WTC11 (cell line): Measurements from ENCODE around the gene PLA2G1B. TPM values are rescaled to one million over a fixed set of nuclear protein-coding genes. Genes with fewer than 3 reads are reported as not detected.

ENCODE experiments used
- ATAC-seq: fragments of 200-7000 bp; cut with Tn5 transposase; 2 replicates; pipeline ENCODE4 v1.10.0; 2021; ENCODE audit warnings: mild to moderate bottlenecking, moderate library complexity
- CTCF ChIA-PET: fragments of 300-600 bp; sonication (Branson Sonifier 250); formaldehyde crosslinking; loops from one replicate; lab custom pipeline; 2021; ENCODE audit warnings: antibody characterized with exemption; lab: Charles Lee
- POLR2A ChIA-PET: fragments of 350-600 bp; sonication (Branson Sonifier 250); formaldehyde crosslinking; loops from one replicate; lab custom pipeline; 2021; ENCODE audit warnings: antibody characterized with exemption; lab: Charles Lee
- DNase-seq: peaks from one replicate; pipeline ENCODE4 v3.0.0; 2021; ENCODE audit warnings: low spot score
- H3K27ac Mint-ChIP-seq: 2 replicates; pipeline ENCODE4 v1.8.0; 2021; ENCODE audit warnings: mixed read lengths
- H3K27me3 Mint-ChIP-seq: 2 replicates; pipeline ENCODE4 v1.8.0; 2021; ENCODE audit warnings: low read depth, mild to moderate bottlenecking, moderate library complexity, mixed read lengths
- H3K36me3 Mint-ChIP-seq: 2 replicates; pipeline ENCODE4 v1.8.0; 2021; ENCODE audit warnings: mixed read lengths
- H3K4me1 Mint-ChIP-seq: 2 replicates; pipeline ENCODE4 v1.8.0; 2022; ENCODE audit warnings: mixed read lengths
- H3K4me3 Mint-ChIP-seq: 2 replicates; pipeline ENCODE4 v1.8.0; 2021; ENCODE audit warnings: mild to moderate bottlenecking, moderate library complexity, mixed read lengths
- H3K9me3 Mint-ChIP-seq: 2 replicates; pipeline ENCODE4 v1.8.0; 2021; ENCODE audit warnings: mixed read lengths
- CREB1 ChIP-seq: sonication (generic); formaldehyde crosslinking; IDR thresholded peaks from 2 replicates; pipeline ENCODE4 v1.8.0; 2023; ENCODE audit warnings: mild to moderate bottlenecking, missing genetic modification reagents
- GTF2I ChIP-seq: fragments of 250-450 bp; sonication (Bioruptor Pico); conservative IDR thresholded peaks from 2 replicates; pipeline ENCODE4 v1.4.0; 2021; ENCODE audit warnings: mild to moderate bottlenecking
- NR2C2 ChIP-seq: sonication (generic); formaldehyde crosslinking; IDR thresholded peaks from 2 replicates; pipeline ENCODE4 v1.8.0; 2022; ENCODE audit warnings: mild to moderate bottlenecking, missing genetic modification reagents
- OVOL2 ChIP-seq: fragments of 250-450 bp; sonication (Bioruptor Pico); IDR thresholded peaks from 2 replicates; pipeline ENCODE4 v1.9.0; 2021; ENCODE audit warnings: mild to moderate bottlenecking, borderline replicate concordance
- SP1 ChIP-seq: sonication (generic); formaldehyde crosslinking; conservative IDR thresholded peaks from 2 replicates; pipeline ENCODE4 v1.8.1; 2022; ENCODE audit warnings: missing genetic modification reagents
- ZNF671 ChIP-seq: fragments of 250-450 bp; sonication (Bioruptor Pico); IDR thresholded peaks from 2 replicates; pipeline ENCODE4 v1.8.0; 2021; ENCODE audit warnings: mild to moderate bottlenecking
- total RNA-seq: library from RNA; stranded (reverse); gene quantifications from 3 replicates; pipeline ENCODE4 v1.2.3, GENCODE V29; 2021
- TF ChIP-seq, protein P1 (sequence below): fragments of 250-450 bp; sonication (Bioruptor Pico); IDR thresholded peaks from 2 replicates; pipeline ENCODE4 v1.9.0; 2021; ENCODE audit warnings: mild to moderate bottlenecking
- TF ChIP-seq, protein P2 (sequence below): sonication (generic); formaldehyde crosslinking; IDR thresholded peaks from 2 replicates; pipeline ENCODE4 v1.8.1; 2023; ENCODE audit warnings: mild to moderate bottlenecking, missing genetic modification reagents, borderline replicate concordance
- TF ChIP-seq, protein P3 (sequence below): sonication (generic); formaldehyde crosslinking; IDR thresholded peaks from 2 replicates; pipeline ENCODE4 v1.8.1; 2022; ENCODE audit warnings: missing genetic modification reagents, borderline replicate concordance
- TF ChIP-seq, protein P4 (sequence below): sonication (generic); formaldehyde crosslinking; IDR thresholded peaks from 2 replicates; pipeline ENCODE4 v1.8.0; 2022; ENCODE audit warnings: mild to moderate bottlenecking, missing genetic modification reagents
- TF ChIP-seq, protein P5 (sequence below): sonication (generic); formaldehyde crosslinking; IDR thresholded peaks from 2 replicates; pipeline ENCODE4 v1.8.0; 2023; ENCODE audit warnings: mild to moderate bottlenecking, missing genetic modification reagents
- TF ChIP-seq, protein P6 (sequence below): sonication (generic); formaldehyde crosslinking; IDR thresholded peaks from 2 replicates; pipeline ENCODE4 v1.8.0; 2023; ENCODE audit warnings: missing genetic modification reagents

PLA2G1B gene
- total RNA-seq, 1 experiment from 2014 or later, result 1.8 TPM

DNA sequence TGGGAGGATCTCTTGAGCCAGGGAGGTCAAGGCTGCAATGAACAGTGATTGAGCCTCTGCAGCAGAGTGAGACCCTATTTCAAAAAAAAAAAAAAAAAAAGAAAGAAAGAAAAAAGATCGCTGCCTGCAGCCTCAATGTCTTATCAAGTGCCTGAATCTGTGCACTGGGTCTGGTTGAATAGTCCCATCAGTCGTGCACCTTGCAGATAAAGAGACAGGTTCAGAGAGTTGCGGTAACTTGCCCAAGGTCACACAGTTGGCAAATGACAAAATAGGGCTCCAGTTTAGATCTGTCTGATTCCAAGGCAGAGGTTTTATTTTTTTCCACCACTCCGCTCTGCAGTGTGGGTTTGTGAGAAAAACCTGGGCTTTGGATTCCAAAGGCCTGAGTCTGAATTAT lies 649 bp upstream of the PLA2G1B start (continued):
- no peak for TF ChIP-seq GTF2I (CRISPR knock-in tag)
- TF ChIP-seq, protein P1, sequence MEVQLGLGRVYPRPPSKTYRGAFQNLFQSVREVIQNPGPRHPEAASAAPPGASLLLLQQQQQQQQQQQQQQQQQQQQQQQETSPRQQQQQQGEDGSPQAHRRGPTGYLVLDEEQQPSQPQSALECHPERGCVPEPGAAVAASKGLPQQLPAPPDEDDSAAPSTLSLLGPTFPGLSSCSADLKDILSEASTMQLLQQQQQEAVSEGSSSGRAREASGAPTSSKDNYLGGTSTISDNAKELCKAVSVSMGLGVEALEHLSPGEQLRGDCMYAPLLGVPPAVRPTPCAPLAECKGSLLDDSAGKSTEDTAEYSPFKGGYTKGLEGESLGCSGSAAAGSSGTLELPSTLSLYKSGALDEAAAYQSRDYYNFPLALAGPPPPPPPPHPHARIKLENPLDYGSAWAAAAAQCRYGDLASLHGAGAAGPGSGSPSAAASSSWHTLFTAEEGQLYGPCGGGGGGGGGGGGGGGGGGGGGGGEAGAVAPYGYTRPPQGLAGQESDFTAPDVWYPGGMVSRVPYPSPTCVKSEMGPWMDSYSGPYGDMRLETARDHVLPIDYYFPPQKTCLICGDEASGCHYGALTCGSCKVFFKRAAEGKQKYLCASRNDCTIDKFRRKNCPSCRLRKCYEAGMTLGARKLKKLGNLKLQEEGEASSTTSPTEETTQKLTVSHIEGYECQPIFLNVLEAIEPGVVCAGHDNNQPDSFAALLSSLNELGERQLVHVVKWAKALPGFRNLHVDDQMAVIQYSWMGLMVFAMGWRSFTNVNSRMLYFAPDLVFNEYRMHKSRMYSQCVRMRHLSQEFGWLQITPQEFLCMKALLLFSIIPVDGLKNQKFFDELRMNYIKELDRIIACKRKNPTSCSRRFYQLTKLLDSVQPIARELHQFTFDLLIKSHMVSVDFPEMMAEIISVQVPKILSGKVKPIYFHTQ, result no peak

DNA sequence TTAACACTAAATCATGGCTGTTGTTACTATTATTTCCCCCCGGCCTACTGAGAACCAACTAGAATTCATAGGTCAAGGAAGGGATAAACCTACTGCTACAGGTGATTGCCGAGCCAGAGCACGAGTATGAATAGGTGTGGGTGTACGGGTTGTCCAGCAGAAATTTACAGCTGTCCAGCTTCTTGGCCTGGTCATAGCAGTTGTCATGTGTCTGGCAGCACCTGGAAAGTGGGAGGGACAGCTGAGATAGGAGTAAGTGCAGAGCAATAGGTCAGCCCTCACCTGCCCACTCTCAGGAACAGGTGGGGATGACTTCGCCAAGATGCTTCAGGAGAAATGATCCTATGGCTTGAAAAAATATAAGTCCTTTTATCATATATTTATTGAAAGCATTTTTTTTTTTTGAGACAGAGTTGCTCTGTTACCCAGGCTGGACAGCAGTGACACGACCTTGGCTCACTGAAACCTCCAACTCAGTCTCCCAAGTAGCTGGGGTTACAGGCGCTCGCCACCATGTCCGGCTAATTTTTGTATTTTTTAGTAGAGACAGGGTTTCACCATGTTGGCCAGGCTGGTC lies 2.6 kb downstream of the PLA2G1B start:
- no peaks in the 10 kb centered on the region for H3K9me3 Mint-ChIP-seq
- H3K27me3 Mint-ChIP-seq, result peaks cover 2% of the 10 kb centered on the region
- ChIA-PET POLR2A (no interaction called here), CTCF (interaction anchor here (0.6 to 1.4 kb wide), 4 partner anchors 11 to 116 kb away, joined by 3 to 5 read pairs (median 4); partner anchors contain the start of gene SIRT4)
- ATAC-seq, result no peak
- no peak overlapping the region for H3K27ac Mint-ChIP-seq
- no peak overlapping the region for H3K4me3 Mint-ChIP-seq
- no peak for DNase-seq
- no peaks in the 10 kb centered on the region for H3K36me3 Mint-ChIP-seq
- H3K4me1 Mint-ChIP-seq, result peaks cover 5% of the 10 kb centered on the region; the same call in 1 of the 2 replicates
- TF ChIP-seq, protein P2, sequence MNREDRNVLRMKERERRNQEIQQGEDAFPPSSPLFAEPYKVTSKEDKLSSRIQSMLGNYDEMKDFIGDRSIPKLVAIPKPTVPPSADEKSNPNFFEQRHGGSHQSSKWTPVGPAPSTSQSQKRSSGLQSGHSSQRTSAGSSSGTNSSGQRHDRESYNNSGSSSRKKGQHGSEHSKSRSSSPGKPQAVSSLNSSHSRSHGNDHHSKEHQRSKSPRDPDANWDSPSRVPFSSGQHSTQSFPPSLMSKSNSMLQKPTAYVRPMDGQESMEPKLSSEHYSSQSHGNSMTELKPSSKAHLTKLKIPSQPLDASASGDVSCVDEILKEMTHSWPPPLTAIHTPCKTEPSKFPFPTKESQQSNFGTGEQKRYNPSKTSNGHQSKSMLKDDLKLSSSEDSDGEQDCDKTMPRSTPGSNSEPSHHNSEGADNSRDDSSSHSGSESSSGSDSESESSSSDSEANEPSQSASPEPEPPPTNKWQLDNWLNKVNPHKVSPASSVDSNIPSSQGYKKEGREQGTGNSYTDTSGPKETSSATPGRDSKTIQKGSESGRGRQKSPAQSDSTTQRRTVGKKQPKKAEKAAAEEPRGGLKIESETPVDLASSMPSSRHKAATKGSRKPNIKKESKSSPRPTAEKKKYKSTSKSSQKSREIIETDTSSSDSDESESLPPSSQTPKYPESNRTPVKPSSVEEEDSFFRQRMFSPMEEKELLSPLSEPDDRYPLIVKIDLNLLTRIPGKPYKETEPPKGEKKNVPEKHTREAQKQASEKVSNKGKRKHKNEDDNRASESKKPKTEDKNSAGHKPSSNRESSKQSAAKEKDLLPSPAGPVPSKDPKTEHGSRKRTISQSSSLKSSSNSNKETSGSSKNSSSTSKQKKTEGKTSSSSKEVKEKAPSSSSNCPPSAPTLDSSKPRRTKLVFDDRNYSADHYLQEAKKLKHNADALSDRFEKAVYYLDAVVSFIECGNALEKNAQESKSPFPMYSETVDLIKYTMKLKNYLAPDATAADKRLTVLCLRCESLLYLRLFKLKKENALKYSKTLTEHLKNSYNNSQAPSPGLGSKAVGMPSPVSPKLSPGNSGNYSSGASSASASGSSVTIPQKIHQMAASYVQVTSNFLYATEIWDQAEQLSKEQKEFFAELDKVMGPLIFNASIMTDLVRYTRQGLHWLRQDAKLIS (CRISPR knock-in tag), result no peak
- TF ChIP-seq SP1 (CRISPR knock-in tag) (no peak), NR2C2 (no peak), ZNF671 (CRISPR knock-in tag) (no peak), OVOL2 (no peak), CREB1 (no peak), GTF2I (CRISPR knock-in tag) (no peak)
- TF ChIP-seq, protein P3, sequence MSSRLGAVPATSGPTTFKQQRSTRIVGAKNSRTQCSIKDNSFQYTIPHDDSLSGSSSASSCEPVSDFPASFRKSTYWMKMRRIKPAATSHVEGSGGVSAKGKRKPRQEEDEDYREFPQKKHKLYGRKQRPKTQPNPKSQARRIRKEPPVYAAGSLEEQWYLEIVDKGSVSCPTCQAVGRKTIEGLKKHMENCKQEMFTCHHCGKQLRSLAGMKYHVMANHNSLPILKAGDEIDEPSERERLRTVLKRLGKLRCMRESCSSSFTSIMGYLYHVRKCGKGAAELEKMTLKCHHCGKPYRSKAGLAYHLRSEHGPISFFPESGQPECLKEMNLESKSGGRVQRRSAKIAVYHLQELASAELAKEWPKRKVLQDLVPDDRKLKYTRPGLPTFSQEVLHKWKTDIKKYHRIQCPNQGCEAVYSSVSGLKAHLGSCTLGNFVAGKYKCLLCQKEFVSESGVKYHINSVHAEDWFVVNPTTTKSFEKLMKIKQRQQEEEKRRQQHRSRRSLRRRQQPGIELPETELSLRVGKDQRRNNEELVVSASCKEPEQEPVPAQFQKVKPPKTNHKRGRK (CRISPR knock-in tag), result no peak
- TF ChIP-seq, protein P4, sequence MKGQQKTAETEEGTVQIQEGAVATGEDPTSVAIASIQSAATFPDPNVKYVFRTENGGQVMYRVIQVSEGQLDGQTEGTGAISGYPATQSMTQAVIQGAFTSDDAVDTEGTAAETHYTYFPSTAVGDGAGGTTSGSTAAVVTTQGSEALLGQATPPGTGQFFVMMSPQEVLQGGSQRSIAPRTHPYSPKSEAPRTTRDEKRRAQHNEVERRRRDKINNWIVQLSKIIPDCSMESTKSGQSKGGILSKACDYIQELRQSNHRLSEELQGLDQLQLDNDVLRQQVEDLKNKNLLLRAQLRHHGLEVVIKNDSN (CRISPR knock-in tag), result no peak
- TF ChIP-seq, protein P5, sequence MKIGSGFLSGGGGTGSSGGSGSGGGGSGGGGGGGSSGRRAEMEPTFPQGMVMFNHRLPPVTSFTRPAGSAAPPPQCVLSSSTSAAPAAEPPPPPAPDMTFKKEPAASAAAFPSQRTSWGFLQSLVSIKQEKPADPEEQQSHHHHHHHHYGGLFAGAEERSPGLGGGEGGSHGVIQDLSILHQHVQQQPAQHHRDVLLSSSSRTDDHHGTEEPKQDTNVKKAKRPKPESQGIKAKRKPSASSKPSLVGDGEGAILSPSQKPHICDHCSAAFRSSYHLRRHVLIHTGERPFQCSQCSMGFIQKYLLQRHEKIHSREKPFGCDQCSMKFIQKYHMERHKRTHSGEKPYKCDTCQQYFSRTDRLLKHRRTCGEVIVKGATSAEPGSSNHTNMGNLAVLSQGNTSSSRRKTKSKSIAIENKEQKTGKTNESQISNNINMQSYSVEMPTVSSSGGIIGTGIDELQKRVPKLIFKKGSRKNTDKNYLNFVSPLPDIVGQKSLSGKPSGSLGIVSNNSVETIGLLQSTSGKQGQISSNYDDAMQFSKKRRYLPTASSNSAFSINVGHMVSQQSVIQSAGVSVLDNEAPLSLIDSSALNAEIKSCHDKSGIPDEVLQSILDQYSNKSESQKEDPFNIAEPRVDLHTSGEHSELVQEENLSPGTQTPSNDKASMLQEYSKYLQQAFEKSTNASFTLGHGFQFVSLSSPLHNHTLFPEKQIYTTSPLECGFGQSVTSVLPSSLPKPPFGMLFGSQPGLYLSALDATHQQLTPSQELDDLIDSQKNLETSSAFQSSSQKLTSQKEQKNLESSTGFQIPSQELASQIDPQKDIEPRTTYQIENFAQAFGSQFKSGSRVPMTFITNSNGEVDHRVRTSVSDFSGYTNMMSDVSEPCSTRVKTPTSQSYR, result no peak
- TF ChIP-seq, protein P6, sequence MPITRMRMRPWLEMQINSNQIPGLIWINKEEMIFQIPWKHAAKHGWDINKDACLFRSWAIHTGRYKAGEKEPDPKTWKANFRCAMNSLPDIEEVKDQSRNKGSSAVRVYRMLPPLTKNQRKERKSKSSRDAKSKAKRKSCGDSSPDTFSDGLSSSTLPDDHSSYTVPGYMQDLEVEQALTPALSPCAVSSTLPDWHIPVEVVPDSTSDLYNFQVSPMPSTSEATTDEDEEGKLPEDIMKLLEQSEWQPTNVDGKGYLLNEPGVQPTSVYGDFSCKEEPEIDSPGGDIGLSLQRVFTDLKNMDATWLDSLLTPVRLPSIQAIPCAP, result no peak
